PC-9 (cell line): ENCODE data around the gene GUCY2F.

ENCODE experiments used
- EZH2 ChIP-seq: fragments of 200-600 bp; sonication (generic); IDR thresholded peaks from 2 replicates; pipeline ENCODE4 v1.8.0; 2017; ENCODE audit warnings: antibody characterized with exemption, low read depth
- TF ChIP-seq, protein P1 (sequence below): fragments of 200-600 bp; sonication (generic); conservative IDR thresholded peaks from 2 replicates; pipeline ENCODE4 v1.6.1; 2017; ENCODE audit warnings: mixed run types, antibody characterized with exemption, mild to moderate bottlenecking, moderate library complexity

DNA sequence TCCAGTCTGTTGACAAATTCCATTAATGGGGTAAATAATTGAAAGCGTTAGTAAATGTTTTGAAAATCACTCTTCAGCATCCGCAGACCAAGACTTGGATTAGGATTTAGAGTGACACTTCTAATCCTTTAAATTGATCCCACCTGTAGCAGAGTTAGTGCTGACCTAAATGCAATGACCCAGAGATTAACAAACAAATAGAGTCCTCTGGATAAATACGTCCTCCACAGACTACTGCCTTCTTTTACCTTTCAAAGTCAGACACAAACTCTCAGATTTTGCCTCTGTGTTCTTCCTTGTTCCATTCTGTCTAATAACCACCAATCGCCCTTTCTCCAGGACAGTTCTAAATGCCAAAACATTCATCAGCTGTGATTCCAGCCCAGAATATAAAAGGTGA lies at the start of gene GUCY2F:
- TF ChIP-seq, protein P1, sequence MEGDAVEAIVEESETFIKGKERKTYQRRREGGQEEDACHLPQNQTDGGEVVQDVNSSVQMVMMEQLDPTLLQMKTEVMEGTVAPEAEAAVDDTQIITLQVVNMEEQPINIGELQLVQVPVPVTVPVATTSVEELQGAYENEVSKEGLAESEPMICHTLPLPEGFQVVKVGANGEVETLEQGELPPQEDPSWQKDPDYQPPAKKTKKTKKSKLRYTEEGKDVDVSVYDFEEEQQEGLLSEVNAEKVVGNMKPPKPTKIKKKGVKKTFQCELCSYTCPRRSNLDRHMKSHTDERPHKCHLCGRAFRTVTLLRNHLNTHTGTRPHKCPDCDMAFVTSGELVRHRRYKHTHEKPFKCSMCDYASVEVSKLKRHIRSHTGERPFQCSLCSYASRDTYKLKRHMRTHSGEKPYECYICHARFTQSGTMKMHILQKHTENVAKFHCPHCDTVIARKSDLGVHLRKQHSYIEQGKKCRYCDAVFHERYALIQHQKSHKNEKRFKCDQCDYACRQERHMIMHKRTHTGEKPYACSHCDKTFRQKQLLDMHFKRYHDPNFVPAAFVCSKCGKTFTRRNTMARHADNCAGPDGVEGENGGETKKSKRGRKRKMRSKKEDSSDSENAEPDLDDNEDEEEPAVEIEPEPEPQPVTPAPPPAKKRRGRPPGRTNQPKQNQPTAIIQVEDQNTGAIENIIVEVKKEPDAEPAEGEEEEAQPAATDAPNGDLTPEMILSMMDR, result no peak
- no peak for TF ChIP-seq EZH2
